ENCODE data around the gene COPG2. TPM values are rescaled to one million over a fixed set of nuclear protein-coding genes. Genes with fewer than 3 reads are reported as not detected.

The COPG2 gene
- total and polyA plus RNA-seq, 2 of the 8 experiments (the other 6 are each of a cell fraction or from before 2014, with no cell fraction given): 50.3 to 53.1 TPM

DNA sequence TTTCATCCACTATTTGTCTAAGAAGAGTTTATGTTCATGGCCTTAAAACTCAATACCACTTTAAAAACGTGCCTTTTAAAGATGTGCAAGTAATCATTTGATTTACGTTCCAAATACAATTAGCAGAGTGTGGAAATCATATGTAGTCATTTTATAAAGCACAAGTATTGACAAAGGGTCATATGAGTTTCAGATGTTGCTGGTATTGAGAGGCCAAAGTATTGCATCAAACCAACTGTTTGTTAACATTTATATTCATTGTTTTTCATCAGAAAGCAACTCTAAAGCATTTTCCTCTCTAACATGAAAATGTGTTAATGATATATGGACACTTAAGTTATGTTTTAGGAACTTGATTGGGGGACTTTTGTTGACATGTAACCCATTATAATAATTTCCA lies 29.3 kb upstream of the COPG2 start:
- POLR2A ChIA-PET (ENCODE audit: partially characterized antibody): no interaction called here
- H4K5ac ChIP-seq (ENCODE audit: insufficient read length, low read depth, low read length): no peak overlapping the region
- H3K14ac ChIP-seq (ENCODE audit: insufficient read length): no peak overlapping the region

More for the DNA sequence above, 29.3 kb upstream of the COPG2 start:
- Histone ChIP-seq H2AFZ (ENCODE audit: low read length) (no peak overlapping the region), H3K23ac (ENCODE audit: insufficient read length) (no peak overlapping the region), H3K56ac (replicated peaks; ENCODE audit: insufficient read length, low read depth, low read length) (no peak overlapping the region), H3K27ac (ENCODE audit: low read depth, low read length) (no peak overlapping the region), H3K79me2 (ENCODE audit: control insufficient read depth in 1 of 2, insufficient read depth in 2 of 2, low read length in 2 of 2) (no peaks in the 10 kb centered on the region), H2BK15ac (ENCODE audit: low read length) (no peak overlapping the region), H3K36me3 (ENCODE audit: control insufficient read depth in 2 of 4, insufficient read depth in 4 of 4, low read length in 3 of 4) (no peaks in the 10 kb centered on the region), H3K4ac (replicated peaks; ENCODE audit: insufficient read length, low read depth, low read length) (no peak overlapping the region), H2BK12ac (ENCODE audit: low read depth, low read length) (no peak overlapping the region), H2BK5ac (ENCODE audit: low read depth, low read length) (no peak overlapping the region), H3K18ac (ENCODE audit: extremely low read depth, low read length) (no peak overlapping the region), H2BK120ac (replicated peaks; ENCODE audit: low read depth, low read length) (no peak overlapping the region), H3K9me3 (ENCODE audit: insufficient read depth in 2 of 2, low read depth in 1 of 2, low read length in 1 of 2) (no peaks in the 10 kb centered on the region), H3K79me1 (ENCODE audit: low read depth, low read length) (no peaks in the 10 kb centered on the region), H4K91ac (replicated peaks; ENCODE audit: insufficient read length, low read length) (no peak overlapping the region), H4K8ac (ENCODE audit: extremely low read depth, insufficient read depth, low read length) (no peak overlapping the region), H3K4me2 (ENCODE audit: insufficient read depth in 1 of 2, low read depth in 2 of 2, low read length in 2 of 2) (no peak overlapping the region), H2BK20ac (ENCODE audit: low read length) (no peak overlapping the region), H3K4me1 (replicated peaks in 1 of 4; ENCODE audit: control insufficient read depth in 3 of 4, insufficient read depth in 4 of 4, low read length in 3 of 4) (no peaks in the 10 kb centered on the region), H3K9ac (replicated peaks in 1 of 4; ENCODE audit: extremely low read depth in 1 of 4, low read depth in 3 of 4, low read length in 3 of 4) (no peak overlapping the region), H3K4me3 (ENCODE audit: extremely low read depth in 1 of 4, insufficient read depth in 2 of 4, low read depth in 3 of 4, low read length in 4 of 4) (no peak overlapping the region), H3K23me2 (ENCODE audit: low read depth, low read length) (no peaks in the 10 kb centered on the region), H3K27me3 (replicated peaks in 1 of 4; ENCODE audit: control insufficient read depth in 3 of 4, extremely low read depth in 1 of 4, insufficient read depth in 3 of 4, low read length in 3 of 4) (no peaks in the 10 kb centered on the region), H4K20me1 (replicated peaks in 1 of 2; ENCODE audit: control insufficient read depth in 1 of 2, insufficient read depth in 2 of 2, low read length in 2 of 2) (no peaks in the 10 kb centered on the region), H2AK5ac (ENCODE audit: low read depth, low read length) (no peak overlapping the region)
- 95% methylated on average over 2 of the region's 2 CpGs; no CpG with 5 or more reads in 1 of the 2 experiments for WGBS, 2 experiments (ENCODE audit: extremely low coverage in 1 of 2, insufficient coverage in 1 of 2, insufficient read length in 1 of 2, insufficient replicate concordance in 2 of 2, low coverage in 1 of 2, low lambda C conversion rate in 2 of 2, missing lambda C conversion rate in 1 of 2)
- FAIRE-seq (no peak), DNase-seq (ENCODE audit: low read depth in 1 of 2, low spot score in 2 of 2) (no peak)
- CTCF ChIA-PET (ENCODE audit: partially characterized antibody): no interaction called here
- TF ChIP-seq TEAD4 (IDR thresholded peaks at IDR 0.05; ENCODE audit: low read depth, low read length): no peak
- no peak for TF ChIP-seq TCF12 (IDR thresholded peaks at IDR 0.05; ENCODE audit: low read depth, low read length)
- TF ChIP-seq RBBP5 (IDR thresholded peaks at IDR 0.05; ENCODE audit: borderline replicate concordance, low read depth, low read length): no peak
- TF ChIP-seq SRF (IDR thresholded peaks at IDR 0.05; ENCODE audit: low read depth, low read length): no peak
- no peak for TF ChIP-seq KDM4A (IDR thresholded peaks at IDR 0.05; ENCODE audit: low read depth, low read length, severe bottlenecking)
- no peak for TF ChIP-seq SP1 (IDR thresholded peaks at IDR 0.05; ENCODE audit: low read depth, low read length)
- no peak for TF ChIP-seq SIRT6 (IDR thresholded peaks at IDR 0.05; ENCODE audit: low read length)
- no peak for TF ChIP-seq CBX8 (IDR thresholded peaks at IDR 0.05; ENCODE audit: borderline replicate concordance, low read depth, low read length)
- no peak for TF ChIP-seq PHF8 (conservative IDR thresholded peaks at IDR 0.05; ENCODE audit: low read depth, low read length)
- no peak for TF ChIP-seq JUND (IDR thresholded peaks at IDR 0.05; ENCODE audit: low read length)
- TF ChIP-seq, protein P1, sequence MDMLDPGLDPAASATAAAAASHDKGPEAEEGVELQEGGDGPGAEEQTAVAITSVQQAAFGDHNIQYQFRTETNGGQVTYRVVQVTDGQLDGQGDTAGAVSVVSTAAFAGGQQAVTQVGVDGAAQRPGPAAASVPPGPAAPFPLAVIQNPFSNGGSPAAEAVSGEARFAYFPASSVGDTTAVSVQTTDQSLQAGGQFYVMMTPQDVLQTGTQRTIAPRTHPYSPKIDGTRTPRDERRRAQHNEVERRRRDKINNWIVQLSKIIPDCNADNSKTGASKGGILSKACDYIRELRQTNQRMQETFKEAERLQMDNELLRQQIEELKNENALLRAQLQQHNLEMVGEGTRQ (IDR thresholded peaks at IDR 0.05; ENCODE audit: low read length): no peak
- TF ChIP-seq E2F6 (IDR thresholded peaks at IDR 0.05): no peak
- TF ChIP-seq BRCA1 (IDR thresholded peaks at IDR 0.05; ENCODE audit: low read depth, low read length): no peak

Measured in H1 (cell line).